Endothelial cell (in vitro differentiated cells): ENCODE measurements around the gene IST1. TPM values are rescaled to one million over a fixed set of nuclear protein-coding genes. Genes with fewer than 3 reads are reported as not detected.

Experiments used
- DNase-seq: peaks from one replicate; pipeline ENCODE4 v3.0.0; 2021; ENCODE audit warnings: low spot score
- H3K27ac Mint-ChIP-seq: one replicate; pipeline ENCODE4 v1.8.0; 2021; ENCODE audit warnings: mixed read lengths, inconsistent platforms; ENCODE audit not compliant: unreplicated experiment
- H3K27me3 Mint-ChIP-seq: one replicate; pipeline ENCODE4 v1.8.0; 2021; ENCODE audit warnings: mild to moderate bottlenecking, moderate library complexity, mixed read lengths, inconsistent platforms; ENCODE audit not compliant: unreplicated experiment
- H3K36me3 Mint-ChIP-seq: one replicate; pipeline ENCODE4 v1.8.0; 2021; ENCODE audit warnings: mild to moderate bottlenecking, low read depth, mixed read lengths, inconsistent platforms; ENCODE audit not compliant: unreplicated experiment
- H3K4me1 Mint-ChIP-seq: one replicate; pipeline ENCODE4 v1.8.0; 2021; ENCODE audit warnings: mild to moderate bottlenecking, mixed read lengths, inconsistent platforms; ENCODE audit not compliant: unreplicated experiment
- H3K4me3 Mint-ChIP-seq: one replicate; pipeline ENCODE4 v1.8.0; 2021; ENCODE audit warnings: mild to moderate bottlenecking, mixed read lengths, inconsistent platforms; ENCODE audit not compliant: unreplicated experiment
- H3K9me3 Mint-ChIP-seq: one replicate; pipeline ENCODE4 v1.8.0; 2021; ENCODE audit warnings: mixed read lengths, inconsistent platforms; ENCODE audit not compliant: unreplicated experiment
- CTCF ChIP-seq: fragments of 200-600 bp; sonication (generic); IDR thresholded peaks from one replicate; pipeline ENCODE4 v1.5.0; 2021; ENCODE audit warnings: antibody characterized with exemption; ENCODE audit not compliant: unreplicated experiment
- long read RNA-seq: library from polyadenylated mRNA; unstranded; transcript quantifications from one replicate; pipeline ENCODE4 v2.0.0, GENCODE V29; 2020; ENCODE audit not compliant: unreplicated experiment
- total RNA-seq: library from RNA; stranded (reverse); fragmentation: NEBNext Ultra II Directional; extraction: Animal tissue kit (Norgen Biotek cat#: 25700); gene quantifications from one replicate; pipeline ENCODE4 v1.2.1, GENCODE V29; 2021; ENCODE audit not compliant: unreplicated experiment

IST1 gene
- 247 TPM for total RNA-seq
- long read RNA-seq, full-length matches to known transcripts: 87 of 115 reads
- long read RNA-seq, partial matches to known transcripts: 11 of 115 reads
- long read RNA-seq, other reads (novel, unspliced or antisense): 17 of 115 reads

GRCh38 chr16:71894921-71895678 is at the start of gene IST1:
IST1 (plus strand) TSS chr16:71895531; CDS start chr16:71915641, 20,110 bp downstream.
- peak within 1 kb of the TSS; percentile 99 for H3K27ac Mint-ChIP-seq
- H3K27me3 Mint-ChIP-seq: peaks cover 12% of the 10 kb centered on the region
- peaks cover 4% of the 10 kb centered on the region for H3K36me3 Mint-ChIP-seq
- peak within 1 kb of the TSS; percentile 99 for H3K4me3 Mint-ChIP-seq
- no peak for TF ChIP-seq CTCF
- H3K9me3 Mint-ChIP-seq: no peaks in the 10 kb centered on the region
- peaks cover 6% of the 10 kb centered on the region for H3K4me1 Mint-ChIP-seq
- peak; percentile 97 for DNase-seq

GRCh38 chr16:71845639-71846430 is 49.5 kb upstream of the IST1 start, which contains the start of gene ATXN1L:
ATXN1L (plus strand) TSS chr16:71845976; CDS start chr16:71849741, 3,765 bp downstream.
- H3K9me3 Mint-ChIP-seq: no peaks in the 10 kb centered on the region
- no peak for TF ChIP-seq CTCF
- peak within 1 kb of the TSS; percentile 96 for H3K4me3 Mint-ChIP-seq
- H3K27me3 Mint-ChIP-seq: peaks cover 6% of the 10 kb centered on the region
- DNase-seq: peak; percentile 94
- H3K4me1 Mint-ChIP-seq: peaks cover 11% of the 10 kb centered on the region
- peak within 1 kb of the TSS; percentile 94 for H3K27ac Mint-ChIP-seq
- H3K36me3 Mint-ChIP-seq: peaks cover 30% of the 10 kb centered on the region

DNA sequence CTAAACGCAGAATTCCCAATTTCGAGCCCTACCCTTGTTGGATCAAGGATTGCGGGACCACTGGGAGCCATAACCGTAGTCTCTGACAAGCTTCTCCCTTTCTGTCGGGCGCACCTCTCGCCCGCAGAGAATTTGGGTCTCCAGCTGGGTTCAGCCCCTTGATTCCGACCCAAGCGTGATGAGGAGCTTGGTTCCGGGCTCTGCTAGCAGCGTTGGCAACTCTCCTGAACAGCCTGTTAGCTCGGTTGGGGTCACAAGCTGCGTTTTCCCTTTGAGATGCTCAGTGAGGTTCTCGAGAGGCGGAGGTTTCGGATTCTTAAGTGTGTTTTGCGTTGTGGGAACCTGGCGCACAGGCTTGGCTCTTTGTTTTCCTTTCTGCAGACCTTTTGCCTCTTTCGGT is 48.9 kb upstream of the IST1 start:
- H3K9me3 Mint-ChIP-seq: no peaks in the 10 kb centered on the region
- no peak for TF ChIP-seq CTCF
- peaks cover 30% of the 10 kb centered on the region for H3K36me3 Mint-ChIP-seq
- peaks cover 6% of the 10 kb centered on the region for H3K27me3 Mint-ChIP-seq
- no peak for DNase-seq
- H3K4me3 Mint-ChIP-seq: peak overlapping the region; percentile 95
- H3K27ac Mint-ChIP-seq: peak overlapping the region; percentile 82
- peaks cover 11% of the 10 kb centered on the region for H3K4me1 Mint-ChIP-seq

DNA sequence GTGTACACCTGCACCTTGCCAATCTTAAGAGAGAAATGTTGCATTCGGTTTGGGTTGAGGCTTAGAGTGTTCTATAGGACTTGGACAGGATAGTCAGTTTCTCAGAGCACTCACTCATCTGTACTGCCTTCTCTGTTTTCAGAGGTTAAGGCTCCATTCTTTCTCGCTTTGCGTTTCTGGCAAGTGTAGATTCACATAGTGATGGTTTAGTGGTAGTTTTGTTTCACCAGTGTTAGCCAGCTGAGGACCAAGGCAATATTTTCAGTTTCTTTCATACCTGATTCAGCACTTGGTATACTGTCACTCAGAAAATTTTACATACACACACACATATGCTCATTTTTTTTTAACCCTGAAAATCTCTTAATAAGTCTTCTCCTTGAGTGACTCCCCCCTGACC is 48.2 kb upstream of the IST1 start:
- peaks cover 6% of the 10 kb centered on the region for H3K27me3 Mint-ChIP-seq
- H3K9me3 Mint-ChIP-seq: no peaks in the 10 kb centered on the region
- DNase-seq: no peak
- H3K4me3 Mint-ChIP-seq: peak overlapping the region; percentile 95
- H3K4me1 Mint-ChIP-seq: peaks cover 11% of the 10 kb centered on the region
- peak overlapping the region; percentile 82 for H3K27ac Mint-ChIP-seq
- peaks cover 30% of the 10 kb centered on the region for H3K36me3 Mint-ChIP-seq
- TF ChIP-seq CTCF: no peak
